HG03066 (cell line): ENCODE data around the gene ATRN.
"Not testable (repeated sequence)": the region's sequence is repeated elsewhere in the genome, so short reads cannot be mapped to it uniquely, and the experiment has no call there.

ENCODE experiments used
- ATAC-seq: cut with Tn5 transposase; IDR thresholded peaks from one replicate; pipeline ENCODE4 v1.9.1; 2021; ENCODE audit warnings: low read depth; ENCODE audit not compliant: unreplicated experiment

The ATRN gene

DNA sequence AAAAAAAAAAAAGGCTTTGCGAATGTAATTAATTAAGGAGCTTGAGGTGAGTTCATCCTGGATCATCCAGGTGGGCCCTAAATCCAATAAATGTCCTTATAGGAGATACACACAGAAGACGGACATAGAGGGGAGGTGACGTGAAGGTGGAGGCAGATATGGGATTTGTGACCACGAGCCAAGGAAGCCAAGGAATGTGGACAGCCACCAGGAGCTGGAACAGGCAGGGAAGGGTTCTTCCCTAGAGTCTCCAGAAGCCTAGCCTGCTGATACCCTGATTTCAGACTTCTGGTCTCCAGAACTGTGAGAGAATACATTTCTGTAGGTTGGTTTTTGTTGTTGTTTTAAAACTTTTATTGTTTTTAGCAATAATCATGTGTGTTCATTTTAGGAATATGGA is 6.7 kb upstream of the ATRN start:
- ATAC-seq: no peak

DNA sequence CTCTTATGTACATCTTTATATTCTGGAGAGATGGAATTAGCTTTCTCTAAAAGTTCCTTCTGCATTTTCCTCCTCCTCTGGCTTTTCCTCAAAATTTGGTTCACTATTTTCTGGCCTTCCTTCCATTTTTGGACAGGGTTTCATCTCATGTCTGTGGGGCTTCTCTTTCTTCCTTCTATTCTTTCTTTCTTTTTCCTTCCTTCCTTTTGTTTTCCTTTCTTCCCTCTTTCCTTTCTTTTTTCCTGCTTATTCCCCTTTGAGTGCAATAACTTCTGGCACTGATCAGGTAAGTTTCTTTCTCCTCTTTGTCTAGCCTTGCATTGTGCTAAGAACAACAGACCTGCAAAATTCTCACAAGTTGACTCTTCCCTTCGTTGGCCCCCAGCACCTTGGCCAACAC is 5.5 kb upstream of the ATRN start:
- no peak for ATAC-seq

DNA sequence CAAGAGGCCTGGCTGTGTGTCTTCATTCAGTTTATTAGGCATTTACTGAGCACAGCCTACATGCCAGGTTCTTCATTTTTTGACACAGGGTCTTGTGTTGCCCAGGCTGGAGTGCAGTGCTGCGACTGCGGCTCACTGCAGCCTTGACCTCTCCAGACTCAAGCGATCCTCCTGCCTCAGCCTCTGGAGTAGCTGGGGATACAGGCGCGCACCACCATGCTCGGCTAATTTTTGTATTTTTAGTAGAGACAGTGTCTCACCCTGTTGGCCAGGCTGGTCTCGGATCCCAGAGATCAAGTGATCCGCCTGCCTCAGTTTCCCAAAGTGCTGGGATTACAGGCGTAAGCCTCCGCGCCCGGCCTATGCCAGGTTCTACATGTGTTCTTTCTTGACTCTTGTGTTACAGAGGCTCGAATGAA is 601 bp upstream of the ATRN start:
- ATAC-seq: no peak

DNA sequence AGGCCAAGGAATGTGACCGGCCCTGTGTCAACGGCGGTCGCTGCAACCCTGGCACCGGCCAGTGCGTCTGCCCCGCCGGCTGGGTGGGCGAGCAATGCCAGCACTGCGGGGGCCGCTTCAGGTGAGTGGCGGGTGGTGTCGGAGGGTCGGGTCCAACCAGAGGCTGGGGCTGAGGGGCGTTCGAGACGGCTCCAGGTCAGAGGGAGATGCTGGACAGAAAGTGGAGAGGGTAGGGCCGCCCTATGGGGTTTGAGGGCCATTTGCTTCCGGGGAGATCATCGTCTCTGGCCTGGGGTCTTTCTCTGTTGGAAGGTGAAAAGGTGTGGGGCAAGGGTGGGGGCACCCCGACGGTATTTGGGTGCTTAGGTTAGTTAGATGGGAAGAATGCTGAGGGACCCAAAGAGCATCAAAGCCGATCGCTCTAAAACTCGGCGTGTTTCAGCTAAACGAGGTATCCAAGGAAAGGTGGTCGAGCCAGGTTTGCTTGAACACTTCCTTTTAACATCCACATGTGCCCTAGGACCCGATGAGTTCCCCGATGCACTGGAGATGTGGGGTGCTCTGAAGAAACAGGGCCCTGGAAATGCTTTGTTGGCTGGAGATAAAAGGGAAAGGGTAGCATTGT is 691 bp downstream of the ATRN start:
- no peak for ATAC-seq

DNA sequence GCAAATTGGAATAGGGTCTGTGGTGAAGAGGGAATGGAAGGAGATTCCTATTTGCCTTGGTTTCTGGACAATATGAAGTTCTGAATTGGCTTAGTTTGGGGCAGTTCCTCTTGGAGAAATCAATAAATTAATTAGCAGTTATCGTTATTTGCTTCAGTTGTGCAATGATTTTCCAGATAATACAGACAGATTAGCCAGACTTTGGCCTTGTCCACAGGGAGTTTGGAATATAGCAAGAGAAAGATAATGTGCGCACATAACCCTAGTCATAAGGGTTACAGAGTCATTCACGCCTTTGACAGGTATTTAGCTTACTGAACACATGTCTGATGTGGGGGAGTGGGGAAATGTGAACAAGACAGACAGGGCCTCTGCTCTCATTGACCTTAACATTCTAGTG is 1.3 kb downstream of the ATRN start:
- no peak for ATAC-seq

DNA sequence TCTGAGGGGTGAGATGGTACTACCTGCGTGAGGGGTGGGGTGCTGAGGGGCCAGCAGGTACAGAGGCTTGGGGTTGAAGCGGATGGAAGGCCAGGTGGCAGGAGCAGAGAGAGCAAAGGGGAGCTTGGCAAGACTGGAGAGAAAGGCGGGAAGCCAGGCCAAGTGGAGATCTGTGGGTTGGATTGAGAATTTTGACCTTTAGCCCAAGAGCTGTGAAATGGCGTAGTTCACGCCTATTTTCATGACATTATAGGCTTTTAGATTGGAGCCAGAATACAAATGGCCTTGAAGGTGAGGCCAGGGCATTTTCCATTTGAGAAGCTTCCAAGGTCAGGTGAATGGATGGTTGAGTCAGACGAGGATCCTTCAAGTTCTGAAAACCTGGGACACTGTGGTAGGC is 2.5 kb downstream of the ATRN start:
- no peak for ATAC-seq

DNA sequence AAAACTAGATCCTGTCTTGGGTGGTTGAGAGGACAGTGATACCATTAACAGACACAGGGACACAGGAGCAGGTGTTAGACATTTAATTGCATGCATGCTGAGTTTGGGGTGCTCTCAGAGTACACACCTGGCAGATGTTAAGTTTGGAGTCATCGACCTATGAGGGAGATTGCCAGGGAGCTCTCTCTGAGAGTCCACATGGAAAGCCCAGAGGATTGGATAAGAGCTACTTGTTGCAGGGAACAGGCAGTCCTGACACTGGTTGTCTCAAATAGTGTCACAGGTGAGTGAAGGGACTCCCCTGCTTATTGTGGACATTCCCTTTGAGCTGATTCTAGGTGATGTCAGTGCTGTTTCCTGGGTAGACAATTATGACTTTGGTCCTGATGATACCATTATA is 3.1 kb downstream of the ATRN start:
- no peak for ATAC-seq

DNA sequence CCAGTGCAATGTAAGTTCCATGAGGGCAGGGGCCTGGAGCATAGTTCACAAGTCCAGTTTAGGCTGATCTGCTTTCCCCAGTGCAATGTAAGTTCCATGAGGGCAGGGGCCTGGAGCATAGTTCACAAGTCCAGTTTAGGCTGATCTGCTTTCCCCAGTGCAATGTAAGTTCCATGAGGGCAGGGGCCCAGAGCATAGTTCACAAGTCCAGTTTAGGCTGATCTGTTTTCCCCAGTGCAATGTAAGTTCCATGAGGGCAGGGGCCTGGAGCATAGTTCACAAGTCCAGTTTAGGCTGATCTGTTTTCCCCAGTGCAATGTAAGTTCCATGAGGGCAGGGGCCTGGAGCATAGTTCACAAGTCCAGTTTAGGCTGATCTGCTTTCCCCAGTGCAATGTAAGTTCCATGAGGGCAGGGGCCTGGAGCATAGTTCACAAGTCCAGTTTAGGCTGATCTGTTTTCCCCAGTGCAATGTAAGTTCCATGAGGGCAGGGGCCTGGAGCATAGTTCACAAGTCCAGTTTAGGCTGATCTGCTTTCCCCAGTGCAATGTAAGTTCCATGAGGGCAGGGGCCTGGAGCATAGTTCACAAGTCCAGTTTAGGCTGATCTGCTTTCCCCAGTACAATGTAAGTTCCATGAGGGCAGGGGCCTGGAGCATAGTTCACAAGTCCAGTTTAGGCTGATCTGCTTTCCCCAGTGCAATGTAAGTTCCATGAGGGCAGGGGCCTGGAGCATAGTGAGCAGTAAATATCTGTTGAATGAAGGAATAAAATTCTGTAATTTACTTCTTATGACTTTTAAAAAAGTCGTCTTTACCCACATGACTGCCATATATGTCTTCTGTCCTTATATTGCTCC is 6.4 kb downstream of the ATRN start:
- ATAC-seq: not testable (repeated sequence)

DNA sequence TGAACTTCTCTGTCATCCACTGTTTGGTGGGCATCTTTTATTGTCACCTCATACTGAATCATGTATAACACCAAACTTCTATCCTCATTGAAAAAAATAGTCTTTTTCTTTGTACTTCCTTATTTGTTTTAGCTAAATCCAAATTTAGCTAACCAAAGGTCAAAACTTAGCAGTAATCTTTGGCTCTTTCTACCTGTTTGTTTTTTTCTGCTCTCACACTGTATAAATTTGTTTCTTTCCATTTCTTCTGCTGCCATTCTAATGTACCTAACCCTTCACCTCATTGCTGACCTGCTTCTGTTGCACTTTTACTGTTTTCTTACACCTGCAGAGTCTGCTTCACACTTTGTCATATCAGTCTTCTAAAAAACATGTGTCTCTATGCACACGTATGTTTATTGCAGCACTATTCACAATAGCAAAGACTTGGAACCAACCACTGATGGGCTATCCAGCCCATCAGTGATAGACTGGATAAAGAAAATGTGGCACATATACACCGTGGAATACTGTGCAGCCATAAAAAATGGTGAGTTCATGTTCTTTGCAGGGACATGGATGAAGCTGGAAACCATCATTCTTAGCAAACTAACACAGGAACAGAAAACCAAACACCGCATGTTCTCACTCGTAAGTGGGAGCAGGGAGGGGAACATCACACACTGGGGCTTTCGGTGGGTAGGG is 7.2 kb downstream of the ATRN start:
- ATAC-seq: no peak

DNA sequence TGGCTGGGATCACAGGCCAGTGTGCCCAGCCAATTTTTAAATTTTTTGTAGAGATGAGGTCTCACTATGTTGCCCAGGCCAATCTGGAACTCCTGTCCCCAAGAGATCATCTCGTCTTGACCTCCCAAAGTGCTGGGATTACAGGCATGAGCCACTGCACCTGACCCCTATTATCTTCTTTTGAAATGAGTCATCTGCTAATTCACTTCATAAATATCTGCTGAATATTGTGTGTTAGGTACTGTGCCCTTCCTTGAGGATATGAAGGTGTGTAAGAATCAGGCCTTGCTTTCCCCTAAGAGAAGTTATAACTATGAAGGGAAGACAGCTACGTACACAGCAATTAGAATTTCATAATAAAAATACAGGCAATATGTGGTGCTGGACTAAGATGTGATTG is 8.2 kb downstream of the ATRN start:
- ATAC-seq: no peak

DNA sequence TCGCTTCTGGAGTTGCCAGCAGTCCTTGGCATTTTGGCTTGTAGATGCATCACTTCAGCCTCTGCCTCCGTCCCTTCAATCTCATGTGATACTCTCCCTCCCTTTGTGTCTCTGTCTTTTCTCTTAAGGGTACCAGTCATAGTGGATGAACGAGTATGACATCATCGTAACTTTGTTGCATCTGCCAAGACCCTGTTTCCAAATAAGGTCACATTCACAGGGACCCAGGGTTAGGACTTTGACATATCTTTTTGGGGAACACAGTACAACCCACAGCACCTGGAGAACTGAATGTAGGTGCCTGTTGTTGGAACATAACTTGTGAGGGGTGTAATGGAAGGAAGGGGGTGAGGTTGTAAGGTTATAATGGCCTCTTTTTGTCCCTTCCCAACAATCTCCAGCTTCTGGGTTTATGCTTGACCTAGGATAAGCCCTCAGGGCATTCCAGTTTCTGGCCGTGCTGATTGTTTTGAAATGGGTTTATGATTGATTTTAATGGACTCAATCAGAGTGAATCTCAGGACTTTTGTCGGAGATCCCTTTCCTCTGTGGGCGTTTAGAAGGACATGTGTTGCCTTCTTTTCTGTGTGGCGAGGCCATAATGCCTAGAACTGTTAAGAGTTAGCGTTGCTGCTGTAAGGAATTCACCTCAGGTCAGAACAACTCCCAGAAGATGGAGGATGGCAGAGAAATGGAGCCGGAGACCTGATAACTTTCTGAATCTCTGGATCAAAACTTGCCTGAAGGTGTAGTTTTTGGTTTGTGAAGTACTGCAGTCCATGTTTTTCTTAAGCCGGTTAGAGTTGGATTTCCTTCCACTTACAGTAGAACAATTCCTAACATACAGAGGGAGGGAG is 9.2 kb downstream of the ATRN start:
- no peak for ATAC-seq

DNA sequence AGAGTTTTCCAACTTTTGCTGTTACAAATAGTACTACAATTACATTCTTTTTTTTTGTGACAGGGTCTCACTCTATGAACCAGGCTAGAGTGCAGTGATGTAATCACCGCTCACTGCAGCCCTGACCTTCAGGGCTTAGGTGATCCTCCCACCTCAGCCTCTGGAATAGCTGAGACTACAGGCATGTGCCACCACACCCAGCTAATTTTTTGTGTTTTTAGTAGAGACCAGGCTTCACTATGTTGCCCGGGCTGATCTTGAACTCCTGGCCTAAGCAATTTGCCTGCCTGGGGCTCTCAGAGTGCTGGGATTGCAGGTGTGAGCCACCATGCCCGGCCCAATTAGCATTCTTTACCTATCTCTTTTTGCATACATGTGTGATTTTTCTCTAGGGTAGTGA is 12.5 kb downstream of the ATRN start:
- no peak for ATAC-seq

DNA sequence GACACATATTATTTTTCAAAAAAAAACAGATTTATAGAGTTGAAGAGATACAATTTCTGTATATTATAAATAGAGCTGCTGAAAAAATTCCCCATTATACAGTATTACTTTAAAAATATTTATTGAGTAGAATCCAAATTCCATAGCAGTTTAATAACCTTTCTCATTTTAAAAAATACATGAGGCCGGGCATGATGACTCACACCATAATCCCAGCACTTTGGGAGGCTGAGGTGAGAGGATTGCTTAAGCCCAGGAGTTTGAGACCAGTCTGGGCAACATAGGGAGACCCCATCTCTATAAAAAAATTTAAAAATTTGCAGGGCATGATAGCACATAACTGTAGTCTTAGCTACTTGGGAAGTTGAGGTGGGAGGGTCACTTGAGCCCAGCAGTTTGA is 13.0 kb downstream of the ATRN start:
- ATAC-seq: no peak

DNA sequence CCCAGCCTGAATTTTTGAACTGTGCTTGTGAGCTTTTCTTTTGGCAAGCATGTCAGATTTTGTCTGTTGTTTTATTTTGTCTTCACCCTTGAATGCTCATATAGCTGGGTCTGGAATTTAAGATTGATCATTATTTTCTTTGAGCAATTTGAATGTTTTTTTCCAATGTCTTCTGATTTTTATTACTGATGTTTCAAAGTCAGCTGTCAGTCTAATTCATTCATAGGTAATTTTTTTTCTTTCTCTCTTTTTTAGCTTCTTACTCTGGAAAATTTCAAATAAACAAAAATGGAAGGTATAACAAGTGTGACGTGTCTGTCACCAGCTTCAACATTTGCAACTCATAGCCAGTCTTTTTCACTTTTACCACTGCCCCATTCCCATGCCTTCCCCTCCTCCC is 15.1 kb downstream of the ATRN start:
- ATAC-seq: no peak

DNA sequence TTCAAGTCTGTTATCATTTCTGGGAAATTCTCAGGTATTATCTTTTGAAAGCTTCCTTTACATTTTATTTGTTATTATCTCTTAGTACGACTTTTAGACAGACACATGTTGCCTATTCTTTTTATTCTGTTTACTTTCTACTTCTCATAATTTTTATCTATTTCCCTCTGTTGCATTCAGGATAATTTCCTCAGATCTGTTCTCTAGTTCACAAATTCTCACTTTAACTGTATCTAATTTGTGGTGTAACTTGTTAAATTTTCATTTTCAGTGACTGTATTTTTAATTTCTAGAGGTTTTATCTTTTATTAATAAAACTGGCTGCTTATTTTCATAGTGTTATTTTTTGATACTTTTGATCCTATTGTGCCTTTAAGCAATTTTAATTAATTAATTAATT is 16.0 kb downstream of the ATRN start:
- no peak for ATAC-seq

DNA sequence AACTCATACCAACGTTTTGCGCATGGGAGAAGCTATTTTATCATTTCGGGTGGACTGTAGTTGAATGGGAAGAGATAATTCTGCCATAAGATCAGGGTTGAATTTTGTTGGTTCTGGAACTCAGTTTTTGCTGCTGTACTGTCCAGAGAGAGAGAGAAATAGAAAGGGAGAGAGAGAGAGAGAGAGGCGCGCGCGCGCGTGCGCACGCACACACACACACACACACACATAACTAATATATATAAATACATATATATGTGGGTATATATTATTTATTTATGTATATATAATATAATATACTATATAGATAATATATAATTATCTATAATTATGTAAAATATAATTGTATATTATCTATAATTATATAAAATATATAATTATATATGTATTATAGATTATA is 21.9 kb downstream of the ATRN start:
- no peak for ATAC-seq

DNA sequence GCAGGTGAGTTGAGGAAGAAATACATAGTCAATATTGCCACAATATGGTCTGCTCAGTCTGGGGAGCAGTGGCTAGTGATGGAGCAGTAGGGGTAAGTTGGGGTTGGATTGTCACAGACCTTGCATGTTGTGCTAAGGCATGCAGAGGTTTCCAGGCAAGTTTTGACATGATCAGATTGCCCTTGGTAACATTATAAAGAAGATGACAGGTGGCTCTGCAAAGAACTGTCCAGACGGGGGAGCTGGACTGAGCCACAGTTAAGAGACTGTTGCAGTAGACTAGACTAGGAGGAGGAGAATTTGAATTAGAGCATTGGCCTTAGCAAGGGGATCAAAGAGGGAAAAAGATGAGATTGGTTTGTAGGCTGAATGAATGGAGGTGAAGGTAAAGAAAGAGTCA is 23.4 kb downstream of the ATRN start:
- no peak for ATAC-seq

DNA sequence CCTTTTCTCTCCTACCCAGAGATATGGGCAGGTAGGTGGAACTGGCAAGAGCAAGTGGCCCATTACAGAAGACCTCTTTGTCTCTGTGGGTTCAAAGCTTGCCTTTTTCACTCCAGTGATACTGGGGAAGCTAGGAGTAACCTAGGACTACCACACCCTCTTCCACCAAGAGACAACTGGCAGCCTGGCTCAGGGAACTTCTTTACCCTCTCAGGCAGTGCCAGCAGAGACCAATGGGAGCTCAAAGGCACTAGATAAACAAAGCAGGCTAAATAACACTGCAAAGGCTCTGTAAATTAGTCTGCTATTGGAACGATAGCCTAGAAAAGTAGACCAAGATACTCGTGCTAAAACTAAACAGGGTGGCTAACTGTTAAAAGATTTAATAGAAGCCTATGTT is 32.1 kb downstream of the ATRN start:
- ATAC-seq: no peak

DNA sequence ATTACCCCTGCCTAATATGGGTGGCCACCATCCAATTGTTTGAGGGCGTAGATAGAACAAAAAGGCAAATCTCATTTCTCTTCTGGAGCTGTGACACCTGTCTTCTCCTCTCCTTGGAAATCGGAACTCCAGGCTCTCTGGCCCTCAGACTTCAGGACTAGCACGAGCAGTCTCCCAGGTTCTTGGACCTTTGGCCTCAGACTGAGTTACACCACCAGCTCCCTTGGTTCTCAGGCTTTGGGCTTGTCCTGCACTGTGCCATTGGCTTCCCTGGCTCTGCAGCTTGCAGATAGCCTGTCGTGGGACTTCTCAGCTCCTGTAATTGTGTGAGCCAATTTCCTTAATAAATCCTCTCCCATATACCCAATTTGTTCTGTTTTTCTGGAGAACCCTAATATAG is 34.3 kb downstream of the ATRN start:
- ATAC-seq: no peak

DNA sequence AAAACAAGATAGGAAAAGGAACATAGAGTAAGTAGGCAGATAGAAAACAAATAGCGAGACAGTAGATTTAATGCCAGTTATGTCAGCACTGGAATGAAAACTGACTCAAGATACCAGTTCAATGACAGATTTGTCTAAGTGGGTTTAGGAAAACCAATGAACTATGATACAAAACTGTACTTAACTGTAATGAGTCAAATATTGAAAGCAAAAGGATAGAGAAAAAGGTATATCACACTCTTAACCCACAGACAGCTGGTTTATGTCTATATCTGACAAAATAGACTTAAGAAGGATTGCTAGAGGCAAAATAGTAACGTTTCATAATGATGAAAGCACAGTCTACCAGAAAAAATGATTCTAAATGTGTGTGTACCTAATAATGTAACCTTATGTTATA is 38.2 kb downstream of the ATRN start:
- ATAC-seq: no peak

DNA sequence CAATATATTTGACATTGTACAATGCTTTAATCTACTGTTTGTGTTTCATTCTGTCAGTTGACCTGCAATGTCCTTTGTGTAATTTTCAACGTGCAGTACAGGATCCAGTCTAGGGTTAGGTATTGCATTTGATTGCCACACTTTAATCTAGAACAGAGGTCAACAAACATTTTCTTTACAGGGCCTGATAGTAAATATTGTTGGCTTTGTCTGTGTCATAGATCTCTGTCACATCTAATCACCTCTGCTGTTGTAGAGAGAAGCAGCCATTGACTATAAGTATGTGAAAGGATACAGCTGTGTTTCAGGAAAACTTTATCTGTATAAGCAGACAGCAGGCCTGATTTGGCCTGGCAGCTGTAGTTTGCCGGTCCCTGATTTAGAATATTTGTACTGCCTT is 39.3 kb downstream of the ATRN start:
- ATAC-seq: no peak
